Retinal pigment epithelial cell (primary cell): ENCODE results near the gene GRID1.

Experiments
- DNase-seq: peaks from one replicate; pipeline ENCODE4 v3.0.0-alpha.2; 2010; ENCODE audit warnings: low read depth
- H3K4me3 ChIP-seq: 2 replicates; pipeline ENCODE4 v1.5.1; 2011; ENCODE audit warnings: mild to moderate bottlenecking, low read length, control low read depth, moderate library complexity
- CTCF ChIP-seq: conservative IDR thresholded peaks from 2 replicates; pipeline ENCODE4 v1.5.1; 2011; ENCODE audit warnings: low read depth, low read length, control low read depth, inconsistent platforms

GRID1 gene

GRCh38 chr10:86162696-86163400, 203.7 kb downstream of the GRID1 start:
- no peak overlapping the region for H3K4me3 ChIP-seq
- no peak for TF ChIP-seq CTCF
- DNase-seq, result no peak

GRCh38 chr10:86162036-86162435, 204.6 kb downstream of the GRID1 start:
- no peak overlapping the region for H3K4me3 ChIP-seq
- no peak for DNase-seq
- no peak for TF ChIP-seq CTCF

GRCh38 chr10:86160890-86161585, 205.6 kb downstream of the GRID1 start:
- H3K4me3 ChIP-seq, result no peak overlapping the region
- TF ChIP-seq CTCF, result no peak

GRCh38 chr10:86159797-86160196, 206.8 kb downstream of the GRID1 start:
- no peak for DNase-seq
- H3K4me3 ChIP-seq, result no peak overlapping the region
- TF ChIP-seq CTCF, result no peak

More at GRCh38 chr10:86160890-86161585, 205.6 kb downstream of the GRID1 start:
- DNase-seq, result no peak

GRCh38 chr10:86155054-86155921, 211.3 kb downstream of the GRID1 start:
- no peak for DNase-seq
- no peak for TF ChIP-seq CTCF
- H3K4me3 ChIP-seq, result no peak overlapping the region

GRCh38 chr10:86153751-86154150, 212.8 kb downstream of the GRID1 start:
- no peak for TF ChIP-seq CTCF
- H3K4me3 ChIP-seq, result no peak overlapping the region
- DNase-seq, result no peak
